WTC11 (cell line): ENCODE measurements around the gene S100G. TPM values are rescaled to one million over a fixed set of nuclear protein-coding genes. Genes with fewer than 3 reads are reported as not detected.

Source experiments
- ATAC-seq: fragments of 200-7000 bp; cut with Tn5 transposase; 2 replicates; pipeline ENCODE4 v1.10.0; 2021; ENCODE audit warnings: mild to moderate bottlenecking, moderate library complexity
- CTCF ChIA-PET: fragments of 300-600 bp; sonication (Branson Sonifier 250); formaldehyde crosslinking; loops from one replicate; lab custom pipeline; 2021; ENCODE audit warnings: antibody characterized with exemption; lab: Charles Lee
- POLR2A ChIA-PET: fragments of 350-600 bp; sonication (Branson Sonifier 250); formaldehyde crosslinking; loops from one replicate; lab custom pipeline; 2021; ENCODE audit warnings: antibody characterized with exemption; lab: Charles Lee
- DNase-seq: peaks from one replicate; pipeline ENCODE4 v3.0.0; 2021; ENCODE audit warnings: low spot score
- H3K27ac Mint-ChIP-seq: 2 replicates; pipeline ENCODE4 v1.8.0; 2021; ENCODE audit warnings: mixed read lengths
- H3K27me3 Mint-ChIP-seq: 2 replicates; pipeline ENCODE4 v1.8.0; 2021; ENCODE audit warnings: low read depth, mild to moderate bottlenecking, moderate library complexity, mixed read lengths
- H3K36me3 Mint-ChIP-seq: 2 replicates; pipeline ENCODE4 v1.8.0; 2021; ENCODE audit warnings: mixed read lengths
- H3K4me1 Mint-ChIP-seq: 2 replicates; pipeline ENCODE4 v1.8.0; 2022; ENCODE audit warnings: mixed read lengths
- H3K4me3 Mint-ChIP-seq: 2 replicates; pipeline ENCODE4 v1.8.0; 2021; ENCODE audit warnings: mild to moderate bottlenecking, moderate library complexity, mixed read lengths
- H3K9me3 Mint-ChIP-seq: 2 replicates; pipeline ENCODE4 v1.8.0; 2021; ENCODE audit warnings: mixed read lengths
- CREB1 ChIP-seq: sonication (generic); formaldehyde crosslinking; IDR thresholded peaks from 2 replicates; pipeline ENCODE4 v1.8.0; 2023; ENCODE audit warnings: mild to moderate bottlenecking, missing genetic modification reagents
- EMX1 ChIP-seq: fragments of 250-450 bp; sonication (Bioruptor Pico); IDR thresholded peaks from 2 replicates; pipeline ENCODE4 v1.8.0; 2021; ENCODE audit warnings: mild to moderate bottlenecking
- GTF2I ChIP-seq: fragments of 250-450 bp; sonication (Bioruptor Pico); conservative IDR thresholded peaks from 2 replicates; pipeline ENCODE4 v1.4.0; 2021; ENCODE audit warnings: mild to moderate bottlenecking
- HMGA2 ChIP-seq: fragments of 250-450 bp; sonication (Bioruptor Pico); IDR thresholded peaks from 2 replicates; pipeline ENCODE4 v1.4.0; 2021; ENCODE audit warnings: mild to moderate bottlenecking, moderate library complexity
- IRF1 ChIP-seq: sonication (generic); formaldehyde crosslinking; IDR thresholded peaks from 2 replicates; pipeline ENCODE4 v1.8.0; 2023; ENCODE audit warnings: missing genetic modification reagents
- MLX ChIP-seq: sonication (generic); formaldehyde crosslinking; IDR thresholded peaks from 2 replicates; pipeline ENCODE4 v1.8.1; 2023; ENCODE audit warnings: mild to moderate bottlenecking, missing genetic modification reagents, moderate library complexity
- MYBL2 ChIP-seq: sonication (generic); formaldehyde crosslinking; IDR thresholded peaks from 2 replicates; pipeline ENCODE4 v1.8.1; 2023; ENCODE audit warnings: mild to moderate bottlenecking, moderate library complexity, missing genetic modification reagents
- NR3C1 ChIP-seq: sonication (generic); formaldehyde crosslinking; conservative IDR thresholded peaks from 2 replicates; pipeline ENCODE4 v1.8.1; 2023; ENCODE audit warnings: low read depth, mild to moderate bottlenecking, missing genetic modification reagents
- OVOL2 ChIP-seq: fragments of 250-450 bp; sonication (Bioruptor Pico); IDR thresholded peaks from 2 replicates; pipeline ENCODE4 v1.9.0; 2021; ENCODE audit warnings: mild to moderate bottlenecking, borderline replicate concordance
- PRRX2 ChIP-seq: fragments of 250-450 bp; sonication (Bioruptor Pico); IDR thresholded peaks from 2 replicates; pipeline ENCODE4 v1.8.0; 2021; ENCODE audit warnings: mild to moderate bottlenecking
- RORB ChIP-seq: fragments of 250-450 bp; sonication (Bioruptor Pico); IDR thresholded peaks from 2 replicates; pipeline ENCODE4 v1.9.0; 2021; ENCODE audit warnings: mild to moderate bottlenecking
- SOX15 ChIP-seq: fragments of 250-450 bp; sonication (Bioruptor Pico); IDR thresholded peaks from 2 replicates; pipeline ENCODE4 v1.9.0; 2021; ENCODE audit warnings: mild to moderate bottlenecking
- TP53 ChIP-seq: sonication (generic); formaldehyde crosslinking; IDR thresholded peaks from 2 replicates; pipeline ENCODE4 v1.8.1; 2023; ENCODE audit warnings: mild to moderate bottlenecking, missing genetic modification reagents
- ZNF138 ChIP-seq: sonication (generic); formaldehyde crosslinking; conservative IDR thresholded peaks from 2 replicates; pipeline ENCODE4 v1.8.1; 2022; ENCODE audit warnings: mild to moderate bottlenecking, moderate library complexity, missing genetic modification reagents
- ZNF219 ChIP-seq: sonication (generic); formaldehyde crosslinking; IDR thresholded peaks from 2 replicates; pipeline ENCODE4 v1.8.0; 2023; ENCODE audit warnings: missing genetic modification reagents, mild to moderate bottlenecking, borderline replicate concordance
- ZNF232 ChIP-seq: sonication (generic); formaldehyde crosslinking; IDR thresholded peaks from 2 replicates; pipeline ENCODE4 v1.8.0; 2022; ENCODE audit warnings: mild to moderate bottlenecking, missing genetic modification reagents
- ZNF281 ChIP-seq: sonication (generic); formaldehyde crosslinking; IDR thresholded peaks from 2 replicates; pipeline ENCODE4 v1.8.0; 2023; ENCODE audit warnings: mild to moderate bottlenecking, missing genetic modification reagents
- ZNF396 ChIP-seq: fragments of 250-450 bp; sonication (Bioruptor Pico); IDR thresholded peaks from 2 replicates; pipeline ENCODE4 v1.8.0; 2021; ENCODE audit warnings: mild to moderate bottlenecking, moderate library complexity, borderline replicate concordance
- total RNA-seq: library from RNA; stranded (reverse); gene quantifications from 3 replicates; pipeline ENCODE4 v1.2.3, GENCODE V29; 2021
- TF ChIP-seq, protein P1 (sequence below): sonication (generic); formaldehyde crosslinking; IDR thresholded peaks from 2 replicates; pipeline ENCODE4 v1.8.1; 2022; ENCODE audit warnings: mild to moderate bottlenecking, moderate library complexity, missing genetic modification reagents
- TF ChIP-seq, protein P2 (sequence below): sonication (generic); formaldehyde crosslinking; IDR thresholded peaks from 2 replicates; pipeline ENCODE4 v1.8.1; 2022; ENCODE audit warnings: low read depth, mild to moderate bottlenecking, moderate library complexity, missing genetic modification reagents, borderline replicate concordance
- TF ChIP-seq, protein P3 (sequence below): fragments of 250-450 bp; sonication (Bioruptor Pico); IDR thresholded peaks from 2 replicates; pipeline ENCODE4 v1.9.0; 2021; ENCODE audit warnings: mild to moderate bottlenecking, borderline replicate concordance

The S100G gene
- total RNA-seq, 1 experiment from 2014 or later, result not detected

DNA sequence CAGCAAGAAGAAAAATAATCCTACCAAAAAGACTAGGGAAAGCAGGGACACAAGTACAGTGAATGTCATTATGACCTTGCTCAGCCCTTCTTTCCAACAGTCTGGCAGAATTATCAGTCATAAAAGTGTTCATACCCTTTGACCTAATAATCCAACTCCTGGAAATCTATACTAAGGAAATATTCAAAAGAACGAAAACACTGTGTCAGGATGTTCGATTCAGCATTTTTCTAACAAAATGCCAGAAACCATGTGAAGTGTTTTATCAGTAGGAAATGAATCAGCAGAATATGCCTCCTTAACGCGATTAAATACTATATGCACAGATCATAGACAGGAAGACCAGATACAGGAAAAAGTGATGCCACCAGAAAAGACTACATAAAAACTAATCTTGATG, 16.2 kb upstream of the S100G start (continued):
- no peak for TF ChIP-seq ZNF281 (CRISPR knock-in tag)

DNA sequence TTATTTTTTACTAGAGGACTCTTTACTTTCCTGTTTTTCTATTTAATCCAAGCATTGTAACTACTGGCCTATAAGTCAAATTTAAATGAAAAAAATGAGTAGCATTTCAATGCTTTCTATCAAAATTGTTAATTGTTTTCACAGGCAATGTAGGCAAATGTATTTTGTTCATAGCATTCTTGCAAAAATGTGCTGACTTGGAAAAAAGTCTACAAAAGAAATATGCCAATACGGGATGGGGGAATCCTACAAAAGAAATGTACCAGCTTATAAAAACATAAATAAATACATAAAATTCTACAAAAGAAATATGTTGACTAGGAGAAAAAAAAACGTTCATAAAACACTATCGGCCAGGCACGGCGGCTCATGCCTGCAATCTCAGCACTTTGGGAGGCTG, 14.9 kb upstream of the S100G start:
- ATAC-seq (no peak), DNase-seq (no peak)
- Mint-ChIP-seq H3K4me1 (peaks cover under 1% of the 10 kb centered on the region; the same call in 1 of the 2 replicates), H3K9me3 (no peaks in the 10 kb centered on the region), H3K27ac (no peak overlapping the region), H3K27me3 (no peaks in the 10 kb centered on the region), H3K4me3 (no peak overlapping the region), H3K36me3 (peaks cover 31% of the 10 kb centered on the region)
- POLR2A ChIA-PET, result interaction anchor here (0.6 kb wide), 1 partner anchor 38 kb away, joined by 6 read pairs; no protein-coding TSS in a partner anchor
- CTCF ChIA-PET, result no interaction called here
- TF ChIP-seq RORB (CRISPR knock-in tag) (no peak), OVOL2 (CRISPR knock-in tag) (no peak), TP53 (CRISPR knock-in tag) (no peak), ZNF138 (no peak), SOX15 (no peak), MLX (CRISPR knock-in tag) (no peak), ZNF232 (CRISPR knock-in tag) (no peak), MYBL2 (no peak), HMGA2 (CRISPR knock-in tag) (no peak)

DNA sequence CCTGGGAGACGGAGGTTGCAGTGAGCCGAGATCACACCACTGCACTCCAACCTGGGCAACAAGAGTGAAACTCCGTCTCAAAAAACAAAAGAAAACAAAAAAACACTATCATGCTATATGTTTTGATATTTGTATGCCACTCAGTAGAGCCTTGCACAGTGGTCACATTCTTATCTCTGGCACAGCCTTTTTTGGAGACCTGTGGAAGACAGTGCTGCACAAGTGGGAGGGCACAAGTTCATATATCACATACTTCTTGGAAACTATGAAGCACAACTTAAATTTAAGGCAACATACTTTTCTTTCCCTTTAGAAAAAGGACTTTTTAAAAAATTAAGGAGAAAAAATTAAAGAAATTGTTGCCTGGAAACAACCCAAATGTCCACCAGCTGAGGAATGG, 14.4 kb upstream of the S100G start:
- ATAC-seq, result no peak
- POLR2A ChIA-PET, result interaction anchor here (0.6 kb wide), 1 partner anchor 37 kb away, joined by 6 read pairs; no protein-coding TSS in a partner anchor
- Mint-ChIP-seq H3K9me3 (no peaks in the 10 kb centered on the region), H3K27me3 (no peaks in the 10 kb centered on the region), H3K36me3 (peaks cover 32% of the 10 kb centered on the region), H3K27ac (no peak overlapping the region), H3K4me1 (no peaks in the 10 kb centered on the region; the same call in 1 of the 2 replicates), H3K4me3 (no peak overlapping the region)
- TF ChIP-seq PRRX2 (CRISPR knock-in tag), result no peak
- no peak for TF ChIP-seq EMX1 (CRISPR knock-in tag)
- CTCF ChIA-PET, result no interaction called here
- DNase-seq, result no peak

DNA sequence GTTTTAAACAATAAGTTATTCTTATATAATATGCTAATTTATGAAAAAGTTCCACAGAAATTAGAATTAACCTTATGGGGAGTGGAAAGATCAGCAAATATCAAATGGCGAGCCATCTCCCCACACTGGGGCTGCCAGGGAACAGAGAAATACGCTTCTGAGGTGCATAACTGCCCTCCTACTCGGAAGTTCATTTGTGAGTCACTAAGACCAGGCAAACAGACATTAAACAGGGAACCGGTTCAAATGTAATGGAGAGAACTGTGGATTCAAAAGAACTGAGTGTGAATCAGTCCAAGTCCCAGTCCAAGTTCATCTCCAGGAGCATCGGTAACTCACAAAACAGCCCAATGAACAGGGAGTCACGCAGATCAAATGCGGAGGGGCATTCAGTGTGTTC, 11.4 kb upstream of the S100G start:
- no peaks in the 10 kb centered on the region for H3K27me3 Mint-ChIP-seq
- CTCF ChIA-PET, result no interaction called here
- H3K4me1 Mint-ChIP-seq, result peaks cover 16% of the 10 kb centered on the region
- POLR2A ChIA-PET, result no interaction called here
- ATAC-seq (no peak), DNase-seq (no peak)
- peaks cover 39% of the 10 kb centered on the region for H3K36me3 Mint-ChIP-seq
- H3K9me3 Mint-ChIP-seq, result no peaks in the 10 kb centered on the region
- H3K4me3 Mint-ChIP-seq, result no peak overlapping the region
- H3K27ac Mint-ChIP-seq, result no peak overlapping the region
- no peak for TF ChIP-seq GTF2I (CRISPR knock-in tag)
- no peak for TF ChIP-seq ZNF396 (CRISPR knock-in tag)
- TF ChIP-seq CREB1 (CRISPR knock-in tag), result no peak
- TF ChIP-seq IRF1 (CRISPR knock-in tag), result no peak
- TF ChIP-seq, protein P1, sequence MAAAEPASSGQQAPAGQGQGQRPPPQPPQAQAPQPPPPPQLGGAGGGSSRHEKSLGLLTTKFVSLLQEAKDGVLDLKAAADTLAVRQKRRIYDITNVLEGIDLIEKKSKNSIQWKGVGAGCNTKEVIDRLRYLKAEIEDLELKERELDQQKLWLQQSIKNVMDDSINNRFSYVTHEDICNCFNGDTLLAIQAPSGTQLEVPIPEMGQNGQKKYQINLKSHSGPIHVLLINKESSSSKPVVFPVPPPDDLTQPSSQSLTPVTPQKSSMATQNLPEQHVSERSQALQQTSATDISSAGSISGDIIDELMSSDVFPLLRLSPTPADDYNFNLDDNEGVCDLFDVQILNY (CRISPR knock-in tag), result no peak
- TF ChIP-seq, protein P2, sequence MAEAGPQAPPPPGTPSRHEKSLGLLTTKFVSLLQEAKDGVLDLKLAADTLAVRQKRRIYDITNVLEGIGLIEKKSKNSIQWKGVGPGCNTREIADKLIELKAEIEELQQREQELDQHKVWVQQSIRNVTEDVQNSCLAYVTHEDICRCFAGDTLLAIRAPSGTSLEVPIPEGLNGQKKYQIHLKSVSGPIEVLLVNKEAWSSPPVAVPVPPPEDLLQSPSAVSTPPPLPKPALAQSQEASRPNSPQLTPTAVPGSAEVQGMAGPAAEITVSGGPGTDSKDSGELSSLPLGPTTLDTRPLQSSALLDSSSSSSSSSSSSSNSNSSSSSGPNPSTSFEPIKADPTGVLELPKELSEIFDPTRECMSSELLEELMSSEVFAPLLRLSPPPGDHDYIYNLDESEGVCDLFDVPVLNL, result no peak
- no peak for TF ChIP-seq NR3C1 (CRISPR knock-in tag)
- TF ChIP-seq ZNF219 (CRISPR knock-in tag), result no peak
- TF ChIP-seq, protein P3, sequence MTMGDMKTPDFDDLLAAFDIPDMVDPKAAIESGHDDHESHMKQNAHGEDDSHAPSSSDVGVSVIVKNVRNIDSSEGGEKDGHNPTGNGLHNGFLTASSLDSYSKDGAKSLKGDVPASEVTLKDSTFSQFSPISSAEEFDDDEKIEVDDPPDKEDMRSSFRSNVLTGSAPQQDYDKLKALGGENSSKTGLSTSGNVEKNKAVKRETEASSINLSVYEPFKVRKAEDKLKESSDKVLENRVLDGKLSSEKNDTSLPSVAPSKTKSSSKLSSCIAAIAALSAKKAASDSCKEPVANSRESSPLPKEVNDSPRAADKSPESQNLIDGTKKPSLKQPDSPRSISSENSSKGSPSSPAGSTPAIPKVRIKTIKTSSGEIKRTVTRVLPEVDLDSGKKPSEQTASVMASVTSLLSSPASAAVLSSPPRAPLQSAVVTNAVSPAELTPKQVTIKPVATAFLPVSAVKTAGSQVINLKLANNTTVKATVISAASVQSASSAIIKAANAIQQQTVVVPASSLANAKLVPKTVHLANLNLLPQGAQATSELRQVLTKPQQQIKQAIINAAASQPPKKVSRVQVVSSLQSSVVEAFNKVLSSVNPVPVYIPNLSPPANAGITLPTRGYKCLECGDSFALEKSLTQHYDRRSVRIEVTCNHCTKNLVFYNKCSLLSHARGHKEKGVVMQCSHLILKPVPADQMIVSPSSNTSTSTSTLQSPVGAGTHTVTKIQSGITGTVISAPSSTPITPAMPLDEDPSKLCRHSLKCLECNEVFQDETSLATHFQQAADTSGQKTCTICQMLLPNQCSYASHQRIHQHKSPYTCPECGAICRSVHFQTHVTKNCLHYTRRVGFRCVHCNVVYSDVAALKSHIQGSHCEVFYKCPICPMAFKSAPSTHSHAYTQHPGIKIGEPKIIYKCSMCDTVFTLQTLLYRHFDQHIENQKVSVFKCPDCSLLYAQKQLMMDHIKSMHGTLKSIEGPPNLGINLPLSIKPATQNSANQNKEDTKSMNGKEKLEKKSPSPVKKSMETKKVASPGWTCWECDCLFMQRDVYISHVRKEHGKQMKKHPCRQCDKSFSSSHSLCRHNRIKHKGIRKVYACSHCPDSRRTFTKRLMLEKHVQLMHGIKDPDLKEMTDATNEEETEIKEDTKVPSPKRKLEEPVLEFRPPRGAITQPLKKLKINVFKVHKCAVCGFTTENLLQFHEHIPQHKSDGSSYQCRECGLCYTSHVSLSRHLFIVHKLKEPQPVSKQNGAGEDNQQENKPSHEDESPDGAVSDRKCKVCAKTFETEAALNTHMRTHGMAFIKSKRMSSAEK (CRISPR knock-in tag), result no peak
